ENCODE data around the gene MTMR12. TPM values are rescaled to one million over a fixed set of nuclear protein-coding genes. Genes with fewer than 3 reads are reported as not detected.
A peak's percentile ranks its signal among the peaks of the same experiment; 100 is the strongest.

Gene MTMR12
- total and polyA plus RNA-seq, 2 of the 13 experiments (the other 11 are each of a cell fraction or from before 2014, with no cell fraction given) = 23.4 to 36.6 TPM

DNA sequence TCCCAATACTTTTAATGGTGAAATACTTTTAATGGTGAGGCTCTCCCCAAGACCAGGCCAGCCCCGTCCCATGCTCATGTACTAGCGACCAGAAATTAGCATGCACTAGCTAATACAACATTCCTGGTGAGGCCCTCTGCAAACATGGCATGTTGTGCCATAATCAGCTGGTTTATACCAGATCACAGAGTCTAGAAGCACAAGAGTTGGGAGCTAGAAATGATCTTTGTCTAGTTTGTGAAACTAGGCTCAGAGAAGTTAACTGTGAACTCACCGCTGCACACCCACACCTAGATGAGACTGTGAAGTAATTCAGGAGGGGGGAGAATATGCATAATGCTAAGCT, 37.4 kb downstream of the MTMR12 start (continued):
- peak; percentile 43; the same call in 1 of the 2 replicates for TF ChIP-seq HMG20A (CRISPR knock-in tag; IDR thresholded peaks at IDR 0.05; ENCODE audit: borderline replicate concordance)
- TF ChIP-seq, protein P1, sequence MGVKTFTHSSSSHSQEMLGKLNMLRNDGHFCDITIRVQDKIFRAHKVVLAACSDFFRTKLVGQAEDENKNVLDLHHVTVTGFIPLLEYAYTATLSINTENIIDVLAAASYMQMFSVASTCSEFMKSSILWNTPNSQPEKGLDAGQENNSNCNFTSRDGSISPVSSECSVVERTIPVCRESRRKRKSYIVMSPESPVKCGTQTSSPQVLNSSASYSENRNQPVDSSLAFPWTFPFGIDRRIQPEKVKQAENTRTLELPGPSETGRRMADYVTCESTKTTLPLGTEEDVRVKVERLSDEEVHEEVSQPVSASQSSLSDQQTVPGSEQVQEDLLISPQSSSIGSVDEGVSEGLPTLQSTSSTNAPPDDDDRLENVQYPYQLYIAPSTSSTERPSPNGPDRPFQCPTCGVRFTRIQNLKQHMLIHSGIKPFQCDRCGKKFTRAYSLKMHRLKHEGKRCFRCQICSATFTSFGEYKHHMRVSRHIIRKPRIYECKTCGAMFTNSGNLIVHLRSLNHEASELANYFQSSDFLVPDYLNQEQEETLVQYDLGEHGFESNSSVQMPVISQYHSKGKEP (CRISPR knock-in tag; IDR thresholded peaks at IDR 0.05) = no peak
- TF ChIP-seq, protein P2, sequence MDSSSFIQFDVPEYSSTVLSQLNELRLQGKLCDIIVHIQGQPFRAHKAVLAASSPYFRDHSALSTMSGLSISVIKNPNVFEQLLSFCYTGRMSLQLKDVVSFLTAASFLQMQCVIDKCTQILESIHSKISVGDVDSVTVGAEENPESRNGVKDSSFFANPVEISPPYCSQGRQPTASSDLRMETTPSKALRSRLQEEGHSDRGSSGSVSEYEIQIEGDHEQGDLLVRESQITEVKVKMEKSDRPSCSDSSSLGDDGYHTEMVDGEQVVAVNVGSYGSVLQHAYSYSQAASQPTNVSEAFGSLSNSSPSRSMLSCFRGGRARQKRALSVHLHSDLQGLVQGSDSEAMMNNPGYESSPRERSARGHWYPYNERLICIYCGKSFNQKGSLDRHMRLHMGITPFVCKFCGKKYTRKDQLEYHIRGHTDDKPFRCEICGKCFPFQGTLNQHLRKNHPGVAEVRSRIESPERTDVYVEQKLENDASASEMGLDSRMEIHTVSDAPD (CRISPR knock-in tag; IDR thresholded peaks at IDR 0.05) = peak; percentile 72; the same call in 1 of the 2 replicates
- no peak for TF ChIP-seq GTF2F1 (IDR thresholded peaks at IDR 0.05; ENCODE audit: low read length)
- TF ChIP-seq, protein P3, sequence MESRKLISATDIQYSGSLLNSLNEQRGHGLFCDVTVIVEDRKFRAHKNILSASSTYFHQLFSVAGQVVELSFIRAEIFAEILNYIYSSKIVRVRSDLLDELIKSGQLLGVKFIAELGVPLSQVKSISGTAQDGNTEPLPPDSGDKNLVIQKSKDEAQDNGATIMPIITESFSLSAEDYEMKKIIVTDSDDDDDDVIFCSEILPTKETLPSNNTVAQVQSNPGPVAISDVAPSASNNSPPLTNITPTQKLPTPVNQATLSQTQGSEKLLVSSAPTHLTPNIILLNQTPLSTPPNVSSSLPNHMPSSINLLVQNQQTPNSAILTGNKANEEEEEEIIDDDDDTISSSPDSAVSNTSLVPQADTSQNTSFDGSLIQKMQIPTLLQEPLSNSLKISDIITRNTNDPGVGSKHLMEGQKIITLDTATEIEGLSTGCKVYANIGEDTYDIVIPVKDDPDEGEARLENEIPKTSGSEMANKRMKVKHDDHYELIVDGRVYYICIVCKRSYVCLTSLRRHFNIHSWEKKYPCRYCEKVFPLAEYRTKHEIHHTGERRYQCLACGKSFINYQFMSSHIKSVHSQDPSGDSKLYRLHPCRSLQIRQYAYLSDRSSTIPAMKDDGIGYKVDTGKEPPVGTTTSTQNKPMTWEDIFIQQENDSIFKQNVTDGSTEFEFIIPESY (CRISPR knock-in tag; IDR thresholded peaks at IDR 0.05) = peak; percentile 68; the same call in 1 of the 2 replicates
- TF ChIP-seq CC2D1A (CRISPR knock-in tag; IDR thresholded peaks at IDR 0.05) = no peak
- TF ChIP-seq ZNF441 (CRISPR knock-in tag; IDR thresholded peaks at IDR 0.05; ENCODE audit: borderline replicate concordance) = no peak
- TF ChIP-seq, protein P4, sequence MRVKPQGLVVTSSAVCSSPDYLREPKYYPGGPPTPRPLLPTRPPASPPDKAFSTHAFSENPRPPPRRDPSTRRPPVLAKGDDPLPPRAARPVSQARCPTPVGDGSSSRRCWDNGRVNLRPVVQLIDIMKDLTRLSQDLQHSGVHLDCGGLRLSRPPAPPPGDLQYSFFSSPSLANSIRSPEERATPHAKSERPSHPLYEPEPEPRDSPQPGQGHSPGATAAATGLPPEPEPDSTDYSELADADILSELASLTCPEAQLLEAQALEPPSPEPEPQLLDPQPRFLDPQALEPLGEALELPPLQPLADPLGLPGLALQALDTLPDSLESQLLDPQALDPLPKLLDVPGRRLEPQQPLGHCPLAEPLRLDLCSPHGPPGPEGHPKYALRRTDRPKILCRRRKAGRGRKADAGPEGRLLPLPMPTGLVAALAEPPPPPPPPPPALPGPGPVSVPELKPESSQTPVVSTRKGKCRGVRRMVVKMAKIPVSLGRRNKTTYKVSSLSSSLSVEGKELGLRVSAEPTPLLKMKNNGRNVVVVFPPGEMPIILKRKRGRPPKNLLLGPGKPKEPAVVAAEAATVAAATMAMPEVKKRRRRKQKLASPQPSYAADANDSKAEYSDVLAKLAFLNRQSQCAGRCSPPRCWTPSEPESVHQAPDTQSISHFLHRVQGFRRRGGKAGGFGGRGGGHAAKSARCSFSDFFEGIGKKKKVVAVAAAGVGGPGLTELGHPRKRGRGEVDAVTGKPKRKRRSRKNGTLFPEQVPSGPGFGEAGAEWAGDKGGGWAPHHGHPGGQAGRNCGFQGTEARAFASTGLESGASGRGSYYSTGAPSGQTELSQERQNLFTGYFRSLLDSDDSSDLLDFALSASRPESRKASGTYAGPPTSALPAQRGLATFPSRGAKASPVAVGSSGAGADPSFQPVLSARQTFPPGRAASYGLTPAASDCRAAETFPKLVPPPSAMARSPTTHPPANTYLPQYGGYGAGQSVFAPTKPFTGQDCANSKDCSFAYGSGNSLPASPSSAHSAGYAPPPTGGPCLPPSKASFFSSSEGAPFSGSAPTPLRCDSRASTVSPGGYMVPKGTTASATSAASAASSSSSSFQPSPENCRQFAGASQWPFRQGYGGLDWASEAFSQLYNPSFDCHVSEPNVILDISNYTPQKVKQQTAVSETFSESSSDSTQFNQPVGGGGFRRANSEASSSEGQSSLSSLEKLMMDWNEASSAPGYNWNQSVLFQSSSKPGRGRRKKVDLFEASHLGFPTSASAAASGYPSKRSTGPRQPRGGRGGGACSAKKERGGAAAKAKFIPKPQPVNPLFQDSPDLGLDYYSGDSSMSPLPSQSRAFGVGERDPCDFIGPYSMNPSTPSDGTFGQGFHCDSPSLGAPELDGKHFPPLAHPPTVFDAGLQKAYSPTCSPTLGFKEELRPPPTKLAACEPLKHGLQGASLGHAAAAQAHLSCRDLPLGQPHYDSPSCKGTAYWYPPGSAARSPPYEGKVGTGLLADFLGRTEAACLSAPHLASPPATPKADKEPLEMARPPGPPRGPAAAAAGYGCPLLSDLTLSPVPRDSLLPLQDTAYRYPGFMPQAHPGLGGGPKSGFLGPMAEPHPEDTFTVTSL (CRISPR knock-in tag; IDR thresholded peaks at IDR 0.05; ENCODE audit: borderline replicate concordance) = no peak
- TF ChIP-seq PCBP1 (IDR thresholded peaks at IDR 0.05; ENCODE audit: borderline replicate concordance, low read depth, low read length) = no peak
- no peak for TF ChIP-seq POLR2AphosphoS5 (IDR thresholded peaks at IDR 0.05; ENCODE audit: low read depth, low read length)
- TF ChIP-seq ZNF557 (CRISPR knock-in tag; IDR thresholded peaks at IDR 0.05) = no peak
- TF ChIP-seq, protein P5, sequence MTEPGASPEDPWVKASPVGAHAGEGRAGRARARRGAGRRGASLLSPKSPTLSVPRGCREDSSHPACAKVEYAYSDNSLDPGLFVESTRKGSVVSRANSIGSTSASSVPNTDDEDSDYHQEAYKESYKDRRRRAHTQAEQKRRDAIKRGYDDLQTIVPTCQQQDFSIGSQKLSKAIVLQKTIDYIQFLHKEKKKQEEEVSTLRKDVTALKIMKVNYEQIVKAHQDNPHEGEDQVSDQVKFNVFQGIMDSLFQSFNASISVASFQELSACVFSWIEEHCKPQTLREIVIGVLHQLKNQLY (CRISPR knock-in tag; IDR thresholded peaks at IDR 0.05) = no peak
- TF ChIP-seq PPARG (CRISPR knock-in tag; conservative IDR thresholded peaks at IDR 0.05) = no peak
- TF ChIP-seq, protein P6, sequence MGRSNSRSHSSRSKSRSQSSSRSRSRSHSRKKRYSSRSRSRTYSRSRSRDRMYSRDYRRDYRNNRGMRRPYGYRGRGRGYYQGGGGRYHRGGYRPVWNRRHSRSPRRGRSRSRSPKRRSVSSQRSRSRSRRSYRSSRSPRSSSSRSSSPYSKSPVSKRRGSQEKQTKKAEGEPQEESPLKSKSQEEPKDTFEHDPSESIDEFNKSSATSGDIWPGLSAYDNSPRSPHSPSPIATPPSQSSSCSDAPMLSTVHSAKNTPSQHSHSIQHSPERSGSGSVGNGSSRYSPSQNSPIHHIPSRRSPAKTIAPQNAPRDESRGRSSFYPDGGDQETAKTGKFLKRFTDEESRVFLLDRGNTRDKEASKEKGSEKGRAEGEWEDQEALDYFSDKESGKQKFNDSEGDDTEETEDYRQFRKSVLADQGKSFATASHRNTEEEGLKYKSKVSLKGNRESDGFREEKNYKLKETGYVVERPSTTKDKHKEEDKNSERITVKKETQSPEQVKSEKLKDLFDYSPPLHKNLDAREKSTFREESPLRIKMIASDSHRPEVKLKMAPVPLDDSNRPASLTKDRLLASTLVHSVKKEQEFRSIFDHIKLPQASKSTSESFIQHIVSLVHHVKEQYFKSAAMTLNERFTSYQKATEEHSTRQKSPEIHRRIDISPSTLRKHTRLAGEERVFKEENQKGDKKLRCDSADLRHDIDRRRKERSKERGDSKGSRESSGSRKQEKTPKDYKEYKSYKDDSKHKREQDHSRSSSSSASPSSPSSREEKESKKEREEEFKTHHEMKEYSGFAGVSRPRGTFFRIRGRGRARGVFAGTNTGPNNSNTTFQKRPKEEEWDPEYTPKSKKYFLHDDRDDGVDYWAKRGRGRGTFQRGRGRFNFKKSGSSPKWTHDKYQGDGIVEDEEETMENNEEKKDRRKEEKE (IDR thresholded peaks at IDR 0.05) = no peak
- no peak for TF ChIP-seq TOE1 (CRISPR knock-in tag; IDR thresholded peaks at IDR 0.05)
- peak; percentile 33; the same call in 1 of the 3 replicates for TF ChIP-seq MXI1 (IDR thresholded peaks at IDR 0.05; ENCODE audit: borderline replicate concordance, low read depth, low read length)
- TF ChIP-seq JUN (CRISPR knock-in tag; IDR thresholded peaks at IDR 0.05) = no peak

All from HepG2 (cell line).